ENCODE data around the gene DIP2C. TPM values are rescaled to one million over a fixed set of nuclear protein-coding genes. Genes with fewer than 3 reads are reported as not detected.

The DIP2C gene
- total RNA-seq, 4 donors from 2014 or later = 13.4 to 32.0 (median 18.4) TPM

DNA sequence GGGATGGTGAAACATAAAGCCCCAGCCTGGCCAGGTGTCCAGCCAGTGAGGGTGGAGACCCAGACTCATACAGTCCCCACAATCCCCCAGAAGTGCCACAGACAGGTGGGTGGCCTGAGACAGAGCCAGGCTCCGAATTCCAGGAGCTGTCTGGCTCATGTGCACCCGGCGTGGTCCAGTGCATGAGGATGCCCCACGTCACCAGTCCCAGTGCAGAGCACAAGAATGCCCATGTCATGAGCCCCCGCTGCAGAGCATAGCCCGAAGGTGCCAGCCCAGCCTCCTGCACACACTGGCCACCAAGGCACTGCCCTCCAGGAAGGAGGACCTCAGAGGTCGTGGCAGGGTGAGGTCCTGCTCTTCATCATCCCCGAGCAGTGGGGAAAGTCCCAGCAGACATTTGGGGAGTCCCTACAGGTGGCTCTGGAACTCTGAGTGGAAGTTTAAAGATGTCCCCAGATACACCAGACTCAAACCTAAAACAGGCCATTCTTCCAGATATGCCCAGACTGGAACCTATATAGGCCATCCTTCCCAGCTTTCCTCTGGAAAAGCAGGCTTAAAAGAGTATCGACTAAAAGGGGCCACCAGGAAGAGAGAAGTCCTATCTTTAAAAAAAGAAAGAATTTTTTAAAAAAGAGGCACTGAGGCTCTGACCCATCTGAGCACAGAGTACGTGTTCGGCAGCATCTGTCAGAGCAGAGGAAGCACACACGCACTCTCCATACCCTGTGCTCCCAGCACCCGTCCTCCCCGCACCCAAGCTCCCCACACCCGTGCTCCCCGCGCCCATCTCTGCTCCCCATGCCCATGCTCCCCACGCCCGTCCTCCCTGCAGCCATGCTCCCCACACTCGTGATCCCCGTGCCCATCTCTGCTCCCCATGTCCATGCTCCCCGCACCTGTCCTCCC is 11.5 kb downstream of the DIP2C start:
- no peaks in the 10 kb centered on the region for H3K36me3 ChIP-seq
- H3K9me3 ChIP-seq = no peaks in the 10 kb centered on the region
- intact Hi-C loops (cut with DNase I; ENCODE audit: low total_unique reads) = no loop called here
- H3K27me3 ChIP-seq = no peaks in the 10 kb centered on the region
- 77 to 91% methylated on average over 4 to 22 of the region's 22 CpGs for WGBS, 2 donors (ENCODE audit: low coverage in 1 of 2)
- no peak for DNase-seq
- peak overlapping the region in 1 of 4 donors; percentile 25 for H3K27ac ChIP-seq
- in situ Hi-C loops (cut with MboI; ENCODE audit: low pct_ligation_motif_present in 1 of 4, low pct_unique_long_range_greater_than_20kb in 1 of 4, low sequenced_read_pairs in 3 of 4) = loop anchor here in 1 of 4 donors (25.0 kb wide), 1 partner anchor 166 kb away; no protein-coding TSS in a partner anchor
- H3K4me1 ChIP-seq = peaks cover 0 to 8% (median 3%) of the 10 kb centered on the region in 4 donors
- TF ChIP-seq POLR2AphosphoS5 (IDR thresholded peaks at IDR 0.05) (no peak), POLR2A (IDR thresholded peaks at IDR 0.05) (no peak), EP300 (IDR thresholded peaks at IDR 0.05; ENCODE audit: low read depth) (no peak)
- TF ChIP-seq, protein P1, sequence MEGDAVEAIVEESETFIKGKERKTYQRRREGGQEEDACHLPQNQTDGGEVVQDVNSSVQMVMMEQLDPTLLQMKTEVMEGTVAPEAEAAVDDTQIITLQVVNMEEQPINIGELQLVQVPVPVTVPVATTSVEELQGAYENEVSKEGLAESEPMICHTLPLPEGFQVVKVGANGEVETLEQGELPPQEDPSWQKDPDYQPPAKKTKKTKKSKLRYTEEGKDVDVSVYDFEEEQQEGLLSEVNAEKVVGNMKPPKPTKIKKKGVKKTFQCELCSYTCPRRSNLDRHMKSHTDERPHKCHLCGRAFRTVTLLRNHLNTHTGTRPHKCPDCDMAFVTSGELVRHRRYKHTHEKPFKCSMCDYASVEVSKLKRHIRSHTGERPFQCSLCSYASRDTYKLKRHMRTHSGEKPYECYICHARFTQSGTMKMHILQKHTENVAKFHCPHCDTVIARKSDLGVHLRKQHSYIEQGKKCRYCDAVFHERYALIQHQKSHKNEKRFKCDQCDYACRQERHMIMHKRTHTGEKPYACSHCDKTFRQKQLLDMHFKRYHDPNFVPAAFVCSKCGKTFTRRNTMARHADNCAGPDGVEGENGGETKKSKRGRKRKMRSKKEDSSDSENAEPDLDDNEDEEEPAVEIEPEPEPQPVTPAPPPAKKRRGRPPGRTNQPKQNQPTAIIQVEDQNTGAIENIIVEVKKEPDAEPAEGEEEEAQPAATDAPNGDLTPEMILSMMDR (IDR thresholded peaks at IDR 0.05) = no peak
- no peak overlapping the region for H3K4me3 ChIP-seq

DNA sequence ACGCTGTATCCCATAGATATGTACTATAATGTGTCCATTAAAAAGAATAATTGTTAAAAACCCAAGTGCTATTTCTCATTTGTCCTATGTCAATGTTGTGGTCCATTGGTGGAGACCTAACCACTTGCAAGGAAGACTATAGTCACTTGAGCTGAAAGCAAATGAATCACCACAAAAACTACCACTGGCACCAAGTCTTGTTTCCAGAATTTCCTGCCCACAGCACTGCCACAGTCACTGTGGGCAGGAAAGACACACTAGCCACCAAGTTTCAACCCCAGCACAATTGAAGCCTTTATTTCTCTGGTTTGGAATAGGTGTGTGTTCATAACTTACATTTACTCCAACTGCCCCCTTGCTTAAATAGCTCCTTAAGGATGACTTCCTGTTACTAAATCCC is 12.4 kb downstream of the DIP2C start:
- Histone ChIP-seq H3K4me1 (peaks cover 0 to 8% (median 2%) of the 10 kb centered on the region in 4 donors), H3K9me3 (no peaks in the 10 kb centered on the region), H3K4me3 (no peak overlapping the region), H3K27me3 (no peaks in the 10 kb centered on the region), H3K27ac (peak overlapping the region in 1 of 4 donors; percentile 17), H3K36me3 (no peaks in the 10 kb centered on the region)
- in situ Hi-C loops (cut with MboI; ENCODE audit: low pct_ligation_motif_present in 1 of 4, low pct_unique_long_range_greater_than_20kb in 1 of 4, low sequenced_read_pairs in 3 of 4) = loop anchor here in 1 of 4 donors (25.0 kb wide), 1 partner anchor 165 kb away; no protein-coding TSS in a partner anchor
- intact Hi-C loops (cut with DNase I; ENCODE audit: low total_unique reads) = no loop called here
- no peak for DNase-seq
- TF ChIP-seq POLR2A (IDR thresholded peaks at IDR 0.05) (no peak), EP300 (IDR thresholded peaks at IDR 0.05; ENCODE audit: low read depth) (no peak), POLR2AphosphoS5 (IDR thresholded peaks at IDR 0.05) (no peak)
- TF ChIP-seq, protein P1 (IDR thresholded peaks at IDR 0.05) = no peak
- WGBS, 2 donors (ENCODE audit: low coverage in 1 of 2) = 90 to 100% methylated on average over 1 of the region's 1 CpG

DNA sequence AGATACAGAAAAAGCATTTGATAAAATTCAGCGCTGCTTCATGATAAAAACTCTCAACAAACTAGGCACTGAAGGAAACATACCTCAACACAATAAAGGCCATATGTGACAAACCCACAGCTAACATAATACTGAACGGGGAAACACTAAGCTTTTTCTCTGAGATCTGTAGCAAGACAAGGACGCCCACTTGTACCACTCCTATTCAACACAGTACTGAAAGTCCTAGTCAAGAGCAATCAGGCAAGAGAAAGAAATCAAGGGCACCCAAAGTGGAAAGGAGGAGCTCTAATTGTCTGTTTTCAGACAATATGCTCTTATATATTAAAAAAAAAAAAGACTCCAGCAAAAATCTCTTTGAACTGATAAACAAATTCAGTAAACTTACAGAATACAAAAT is 13.3 kb downstream of the DIP2C start:
- no peaks in the 10 kb centered on the region for H3K36me3 ChIP-seq
- H3K4me1 ChIP-seq = peaks cover 0 to 8% (median 2%) of the 10 kb centered on the region in 4 donors
- H3K4me3 ChIP-seq = no peak overlapping the region
- TF ChIP-seq, protein P1 (IDR thresholded peaks at IDR 0.05) = no peak
- no peak for TF ChIP-seq POLR2A (IDR thresholded peaks at IDR 0.05)
- TF ChIP-seq POLR2AphosphoS5 (IDR thresholded peaks at IDR 0.05) = no peak
- H3K27me3 ChIP-seq = no peaks in the 10 kb centered on the region
- 84 to 100% methylated on average over 2 to 3 of the region's 3 CpGs for WGBS, 2 donors (ENCODE audit: low coverage in 1 of 2)
- no peak for DNase-seq
- in situ Hi-C loops (cut with MboI; ENCODE audit: low pct_ligation_motif_present in 1 of 4, low pct_unique_long_range_greater_than_20kb in 1 of 4, low sequenced_read_pairs in 3 of 4) = loop anchor here in 1 of 4 donors (25.0 kb wide), 1 partner anchor 164 kb away; no protein-coding TSS in a partner anchor
- no peaks in the 10 kb centered on the region for H3K9me3 ChIP-seq
- intact Hi-C loops (cut with DNase I; ENCODE audit: low total_unique reads) = no loop called here
- H3K27ac ChIP-seq = no peak overlapping the region

DNA sequence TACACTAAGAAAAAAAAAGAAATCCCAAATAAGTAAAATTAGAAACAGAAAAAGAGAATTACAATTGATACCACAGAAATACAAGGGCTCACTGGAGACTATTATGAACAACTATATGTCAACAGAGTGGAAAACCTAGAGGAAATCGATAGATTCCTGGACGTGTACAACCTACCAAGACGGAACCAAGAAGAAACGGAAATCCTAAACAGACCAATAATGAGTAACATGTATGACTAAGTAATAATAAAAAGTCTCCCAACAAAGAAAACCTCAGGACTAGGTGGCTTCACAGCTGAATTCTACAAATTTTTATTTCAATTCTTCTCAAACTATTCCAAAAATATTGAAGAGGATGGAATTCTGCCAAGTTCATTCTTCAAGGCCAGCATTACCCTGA is 13.9 kb downstream of the DIP2C start:
- 84 to 87% methylated on average over 4 of the region's 4 CpGs for WGBS, 2 donors (ENCODE audit: low coverage in 1 of 2)
- TF ChIP-seq POLR2A (IDR thresholded peaks at IDR 0.05) = no peak
- TF ChIP-seq, protein P1 (IDR thresholded peaks at IDR 0.05) = no peak
- no peak for TF ChIP-seq EP300 (IDR thresholded peaks at IDR 0.05; ENCODE audit: low read depth)
- TF ChIP-seq POLR2AphosphoS5 (IDR thresholded peaks at IDR 0.05) = no peak
- no peaks in the 10 kb centered on the region for H3K9me3 ChIP-seq
- intact Hi-C loops (cut with DNase I; ENCODE audit: low total_unique reads) (no loop called here), in situ Hi-C loops (cut with MboI; ENCODE audit: low pct_ligation_motif_present in 1 of 4, low pct_unique_long_range_greater_than_20kb in 1 of 4, low sequenced_read_pairs in 3 of 4) (loop anchor here in 1 of 4 donors (25.0 kb wide), 1 partner anchor 163 kb away; no protein-coding TSS in a partner anchor)
- H3K27me3 ChIP-seq = no peaks in the 10 kb centered on the region
- no peak overlapping the region for H3K27ac ChIP-seq
- no peak for DNase-seq
- H3K4me1 ChIP-seq = peaks cover 0 to 8% (median 2%) of the 10 kb centered on the region in 4 donors
- no peak overlapping the region for H3K4me3 ChIP-seq
- H3K36me3 ChIP-seq = no peaks in the 10 kb centered on the region

Measured in transverse colon (tissue), 4 donors.